H9 (cell line): ENCODE measurements around the gene ST8SIA5. TPM values are rescaled to one million over a fixed set of nuclear protein-coding genes. Genes with fewer than 3 reads are reported as not detected.
A peak's percentile ranks its signal among the peaks of the same experiment; 100 is the strongest.

ENCODE experiments used
- DNase-seq: peaks from one replicate; pipeline ENCODE4 v3.0.0-alpha.2; 2017
- H2AFZ ChIP-seq: one replicate; pipeline ENCODE4 v1.6.1; 2013; ENCODE audit warnings: mild to moderate bottlenecking, low read length, control low read depth, moderate library complexity
- H2AK5ac ChIP-seq: 2 replicates; pipeline ENCODE4 v1.6.1; 2013; ENCODE audit warnings: low read length, control low read depth, mixed read lengths; ENCODE audit not compliant: insufficient read length
- H2BK120ac ChIP-seq: one replicate; pipeline ENCODE4 v1.6.1; 2013; ENCODE audit warnings: low read depth, mild to moderate bottlenecking, low read length, control low read depth, inconsistent platforms; ENCODE audit not compliant: poor library complexity, severe bottlenecking
- H2BK12ac ChIP-seq: 2 replicates; pipeline ENCODE4 v1.6.1; 2013; ENCODE audit warnings: low read length, control low read depth, mixed read lengths, low read depth; ENCODE audit not compliant: insufficient read length
- H2BK15ac ChIP-seq: 2 replicates; pipeline ENCODE4 v1.6.1; 2013; ENCODE audit warnings: low read depth, low read length, control low read depth
- H2BK20ac ChIP-seq: one replicate; pipeline ENCODE4 v1.6.1; 2013; ENCODE audit warnings: low read depth, mild to moderate bottlenecking, low read length, control low read depth, inconsistent platforms; ENCODE audit not compliant: poor library complexity, severe bottlenecking
- H2BK5ac ChIP-seq: 2 replicates; pipeline ENCODE4 v1.6.1; 2013; ENCODE audit warnings: low read length, control low read depth, mixed read lengths; ENCODE audit not compliant: insufficient read length
- H3K14ac ChIP-seq: 2 replicates; pipeline ENCODE4 v1.6.1; 2013; ENCODE audit warnings: low read length, control low read depth; ENCODE audit not compliant: insufficient read depth
- H3K18ac ChIP-seq: 2 replicates; pipeline ENCODE4 v1.6.1; 2013; ENCODE audit warnings: low read depth, mild to moderate bottlenecking, mixed read lengths, low read length, control low read depth; ENCODE audit not compliant: insufficient read length
- H3K23ac ChIP-seq: 2 replicates; pipeline ENCODE4 v1.6.1; 2013; ENCODE audit warnings: low read length, control low read depth, mixed read lengths, low read depth; ENCODE audit not compliant: insufficient read length
- H3K23me2 ChIP-seq: 2 replicates; pipeline ENCODE4 v1.6.1; 2013; ENCODE audit warnings: low read depth, mild to moderate bottlenecking, mixed read lengths, low read length, control low read depth; ENCODE audit not compliant: insufficient read length, poor library complexity, severe bottlenecking
- H3K27ac ChIP-seq: 2 replicates; pipeline ENCODE4 v1.5.1; 2013; ENCODE audit warnings: low read length, control low read depth, mixed read lengths, low read depth; ENCODE audit not compliant: insufficient read length
- H3K27me3 ChIP-seq: 2 replicates; pipeline ENCODE4 v1.6.1; 2013; ENCODE audit warnings: low read length, control low read depth, inconsistent platforms; ENCODE audit not compliant: insufficient read depth
- H3K4ac ChIP-seq: 2 replicates; pipeline ENCODE4 v1.6.1; 2013; ENCODE audit warnings: low read depth, mild to moderate bottlenecking, control low read depth, inconsistent platforms, low read length, moderate library complexity
- H3K4me1 ChIP-seq: 2 replicates; pipeline ENCODE4 v1.6.1; 2013; ENCODE audit warnings: low read length, control low read depth, inconsistent platforms; ENCODE audit not compliant: insufficient read depth
- H3K4me2 ChIP-seq: 2 replicates; pipeline ENCODE4 v1.6.1; 2013; ENCODE audit warnings: low read length, control low read depth, mixed read lengths; ENCODE audit not compliant: insufficient read length, insufficient read depth
- H3K56ac ChIP-seq: 2 replicates; pipeline ENCODE4 v1.6.1; 2013; ENCODE audit warnings: low read depth, mild to moderate bottlenecking, mixed read lengths, low read length, control low read depth; ENCODE audit not compliant: insufficient read length
- H3K79me1 ChIP-seq: 2 replicates; pipeline ENCODE4 v1.6.1; 2013; ENCODE audit warnings: low read depth, mild to moderate bottlenecking, moderate library complexity, low read length, control low read depth, inconsistent platforms; ENCODE audit not compliant: insufficient read depth, poor library complexity, severe bottlenecking
- H3K79me2 ChIP-seq: 2 replicates; pipeline ENCODE4 v1.6.1; 2013; ENCODE audit warnings: low read length, control low read depth, inconsistent platforms; ENCODE audit not compliant: insufficient read depth
- H3K9ac ChIP-seq: 2 replicates; pipeline ENCODE4 v1.6.1; 2013; ENCODE audit warnings: low read length, control low read depth, mixed read lengths; ENCODE audit not compliant: insufficient read length; ENCODE audit errors: extremely low read depth
- H3K9me3 ChIP-seq: one replicate; pipeline ENCODE4 v1.6.1; 2013; ENCODE audit warnings: low read depth, low read length, inconsistent platforms; ENCODE audit not compliant: control insufficient read depth
- H3T11ph ChIP-seq: one replicate; pipeline ENCODE4 v1.6.1; 2013; ENCODE audit warnings: mild to moderate bottlenecking, low read length, control low read depth, inconsistent platforms
- H4K20me1 ChIP-seq: one replicate; pipeline ENCODE4 v1.6.1; 2013; ENCODE audit not compliant: control insufficient read depth, insufficient read length, insufficient read depth
- H4K5ac ChIP-seq: 2 replicates; pipeline ENCODE4 v1.6.1; 2013; ENCODE audit warnings: low read depth, mild to moderate bottlenecking, mixed read lengths, low read length, control low read depth; ENCODE audit not compliant: insufficient read length
- H4K8ac ChIP-seq: replicated peaks from 2 replicates; pipeline ENCODE4 v1.6.1; 2013; ENCODE audit warnings: low read length, control low read depth, mixed read lengths, low read depth; ENCODE audit not compliant: insufficient read length
- H4K91ac ChIP-seq: 2 replicates; pipeline ENCODE4 v1.6.1; 2013; ENCODE audit warnings: low read depth, mild to moderate bottlenecking, moderate library complexity, mixed read lengths, low read length, control low read depth; ENCODE audit not compliant: insufficient read length
- H3K27ac Mint-ChIP-seq, 3 experiments: 2 replicates in 2 of 3; 3 replicates in 1 of 3; pipeline ENCODE4 v1.8.0; 2020 to 2021; ENCODE audit warnings: mixed read lengths in 3 of 3, mild to moderate bottlenecking in 1 of 3, moderate library complexity in 1 of 3
- H3K27me3 Mint-ChIP-seq: 2 replicates; pipeline ENCODE4 v1.8.0; 2021; ENCODE audit warnings: low read depth, mild to moderate bottlenecking, moderate library complexity, mixed read lengths
- H3K36me3 Mint-ChIP-seq, 3 experiments: 2 replicates in 2 of 3; 3 replicates in 1 of 3; pipeline ENCODE4 v1.8.0; 2020 to 2021; ENCODE audit warnings: low read depth in 3 of 3, mixed read lengths in 3 of 3; ENCODE audit not compliant: insufficient read depth in 1 of 3
- H3K4me1 Mint-ChIP-seq, 2 experiments: 2 replicates each; pipeline ENCODE4 v1.8.0; 2020; ENCODE audit warnings: mixed read lengths in 2 of 2
- H3K4me3 Mint-ChIP-seq, 2 experiments: 2 replicates in 1 of 2; 3 replicates in 1 of 2; pipeline ENCODE4 v1.8.0; 2020 to 2021; ENCODE audit warnings: mild to moderate bottlenecking in 2 of 2, mixed read lengths in 2 of 2, moderate library complexity in 1 of 2
- H3K9me3 Mint-ChIP-seq, 2 experiments: 2 replicates in 1 of 2; 3 replicates in 1 of 2; pipeline ENCODE4 v1.8.0; 2020; ENCODE audit warnings: mild to moderate bottlenecking in 2 of 2, mixed read lengths in 2 of 2, moderate library complexity in 1 of 2
- CTCF ChIP-seq: fragments of 200-600 bp; sonication (generic); conservative IDR thresholded peaks from 3 replicates; pipeline ENCODE4 v1.8.0; 2021; ENCODE audit warnings: antibody characterized with exemption, mild to moderate bottlenecking
- WGBS: extraction: QIAGEN DNeasy Blood & Tissue Kit; methylation state at CpG from one replicate; pipeline ENCODE4 v1.1.7; 2013; ENCODE audit warnings: missing lambda C conversion rate, low lambda C conversion rate, mixed read lengths; ENCODE audit not compliant: insufficient read length; ENCODE audit errors: extremely low coverage; 5-methylcytosine and 5-hydroxymethylcytosine counted together
- total RNA-seq: library from RNA; stranded (reverse); gene quantifications from 2 replicates; pipeline ENCODE4 v1.2.1, GENCODE V29; 2021

ST8SIA5 gene
- total RNA-seq, 1 experiment from 2014 or later: 0.63 TPM

DNA sequence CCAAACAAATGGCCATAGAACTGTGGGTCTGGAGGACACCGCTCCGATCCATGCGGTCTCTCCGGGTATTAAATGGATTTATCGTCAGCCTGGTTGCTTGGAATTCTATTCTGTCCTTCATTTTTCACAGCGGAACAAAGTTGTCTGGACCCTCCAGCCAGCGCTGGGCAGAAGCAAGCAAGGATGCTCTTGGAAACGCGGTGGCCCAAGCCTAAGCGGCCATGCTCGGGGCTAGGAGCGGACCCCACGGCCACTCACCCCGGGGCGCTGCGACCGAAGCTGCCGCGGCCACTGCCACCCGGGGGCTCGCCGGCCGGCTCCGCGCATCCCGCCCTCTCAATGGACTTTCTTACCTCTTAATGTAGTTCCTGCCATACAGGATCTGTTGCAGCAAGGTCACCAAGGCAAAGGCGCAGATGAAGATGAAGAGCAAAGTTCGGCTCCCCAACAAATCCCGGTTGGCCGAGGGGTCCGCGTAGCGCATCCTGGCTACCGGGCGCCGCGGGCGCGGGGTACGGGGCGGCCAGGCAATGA is 761 bp downstream of the ST8SIA5 start:
- Histone ChIP-seq H3T11ph (no peak overlapping the region), H2BK15ac (no peak overlapping the region), H2AK5ac (no peak overlapping the region), H4K8ac (no peak overlapping the region), H2BK12ac (no peak overlapping the region), H2AFZ (no peak overlapping the region), H3K23ac (no peak overlapping the region), H3K9me3 (no peaks in the 10 kb centered on the region), H4K5ac (no peak overlapping the region), H3K56ac (no peak overlapping the region), H3K4ac (no peak overlapping the region), H3K27ac (no peak overlapping the region), H3K4me2 (peak overlapping the region; percentile 65), H2BK20ac (no peak overlapping the region), H3K9ac (no peak overlapping the region), H4K20me1 (no peaks in the 10 kb centered on the region), H3K18ac (no peak overlapping the region), H3K4me1 (0 out of 2 replicates have a peak, but pooled peaks cover 4% of the 10 kb centered on the region), H3K79me1 (no peaks in the 10 kb centered on the region), H2BK120ac (no peak overlapping the region), H3K79me2 (no peaks in the 10 kb centered on the region), H3K14ac (no peak overlapping the region), H2BK5ac (no peak overlapping the region), H3K23me2 (peaks cover 15% of the 10 kb centered on the region), H4K91ac (no peak overlapping the region), H3K27me3 (peaks cover 25% of the 10 kb centered on the region)
- Mint-ChIP-seq H3K27ac (no peak overlapping the region), H3K4me1 (peaks cover 27 to 31% of the 10 kb centered on the region in 2 experiments), H3K27me3 (peaks cover 87% of the 10 kb centered on the region), H3K4me3 (peak overlapping the region; percentile 24 to 77; a peak in 4 of 5 replicates), H3K36me3 (no peaks in the 10 kb centered on the region), H3K9me3 (no peaks in the 10 kb centered on the region; a peak in 1 of 5 replicates)
- no peak for DNase-seq
- WGBS: no CpG with 5 or more reads among the region's 41 CpGs
- TF ChIP-seq CTCF: no peak
